CD14-positive monocyte (primary cell): ENCODE data around the gene CAPN11. TPM values are rescaled to one million over a fixed set of nuclear protein-coding genes. Genes with fewer than 3 reads are reported as not detected.

Experiments
- DNase-seq, 3 donors: peaks; one replicate each; pipeline ENCODE4 v3.0.0-alpha.2; 2011 to 2022
- H2AFZ ChIP-seq: 2 replicates; pipeline ENCODE4 v1.6.0; 2012; ENCODE audit warnings: mild to moderate bottlenecking, low read depth, low read length, inconsistent platforms; ENCODE audit not compliant: insufficient read depth, poor library complexity, severe bottlenecking
- H3K27ac ChIP-seq, 2 donors: 1 replicate in 1 of 2; 2 replicates in 1 of 2; pipeline ENCODE4 v1.5.1; 2012 to 2013; ENCODE audit warnings: low read length in 2 of 2, control low read depth in 1 of 2, inconsistent platforms in 1 of 2, low read depth in 1 of 2, mild to moderate bottlenecking in 1 of 2
- H3K27me3 ChIP-seq, 2 donors: one replicate each; pipeline versions ENCODE4 v1.6.0 to v1.6.1; 2011 to 2013; ENCODE audit warnings: low read length in 2 of 2; ENCODE audit not compliant: control insufficient read depth in 2 of 2, insufficient read depth in 2 of 2
- H3K36me3 ChIP-seq, 2 donors: replicated peaks in 1 of 2; 1 replicate in 1 of 2; 2 replicates in 1 of 2; pipeline versions ENCODE4 v1.5.1 to v1.6.1; 2012 to 2013; ENCODE audit warnings: low read length in 2 of 2, control low read depth in 1 of 2, inconsistent platforms in 1 of 2, mild to moderate bottlenecking in 1 of 2; ENCODE audit not compliant: insufficient read depth in 2 of 2, control insufficient read depth in 1 of 2
- H3K4me1 ChIP-seq, 2 donors: 1 replicate in 1 of 2; 2 replicates in 1 of 2; pipeline versions ENCODE4 v1.5.1 to v1.6.1; 2012 to 2013; ENCODE audit warnings: low read length in 2 of 2, control low read depth in 1 of 2, inconsistent platforms in 1 of 2, mild to moderate bottlenecking in 1 of 2, moderate library complexity in 1 of 2; ENCODE audit not compliant: insufficient read depth in 2 of 2, control insufficient read depth in 1 of 2
- H3K4me2 ChIP-seq: replicated peaks from 2 replicates; pipeline ENCODE3; 2012; ENCODE audit warnings: low read length, moderate library complexity, mild to moderate bottlenecking; ENCODE audit not compliant: poor library complexity, severe bottlenecking; ENCODE audit errors: extremely low read depth
- H3K4me3 ChIP-seq, 3 experiments: fragments of 200-600 bp in 1 of 3; sonication (generic) in 1 of 3; replicated peaks in 1 of 3; 1 replicate in 2 of 3; 2 replicates in 1 of 3; pipeline ENCODE4 v1.5.1; 2011 to 2013; ENCODE audit warnings: low read length in 3 of 3, mild to moderate bottlenecking in 3 of 3, control low read depth in 2 of 3, low read depth in 2 of 3, inconsistent platforms in 1 of 3, moderate library complexity in 1 of 3
- H3K79me2 ChIP-seq: 2 replicates; pipeline ENCODE4 v1.6.0; 2012; ENCODE audit warnings: mild to moderate bottlenecking, control low read depth, inconsistent platforms, low read length, moderate library complexity; ENCODE audit not compliant: insufficient read depth
- H3K9ac ChIP-seq: 2 replicates; pipeline ENCODE4 v1.6.0; 2017; ENCODE audit warnings: low read length, mild to moderate bottlenecking; ENCODE audit not compliant: insufficient read depth, poor library complexity, severe bottlenecking
- H3K9me3 ChIP-seq, 2 donors: replicated peaks in 1 of 2; 1 replicate in 1 of 2; 2 replicates in 1 of 2; pipeline versions ENCODE4 v1.5.1 to v1.6.1; 2012 to 2013; ENCODE audit warnings: low read length in 2 of 2, control low read depth in 1 of 2; ENCODE audit not compliant: control insufficient read depth in 1 of 2, insufficient read depth in 1 of 2
- H4K20me1 ChIP-seq: 2 replicates; pipeline ENCODE4 v1.6.0; 2012; ENCODE audit warnings: mild to moderate bottlenecking, low read length, control low read depth, moderate library complexity; ENCODE audit not compliant: insufficient read depth
- H3K27ac Mint-ChIP-seq, 7 donors: one replicate each; pipeline ENCODE4 v1.8.0; 2020; ENCODE audit warnings: mild to moderate bottlenecking in 7 of 7, mixed read lengths in 7 of 7, moderate library complexity in 6 of 7, inconsistent platforms in 2 of 7
- H3K27me3 Mint-ChIP-seq, 3 donors: one replicate each; pipeline ENCODE4 v1.8.0; 2021 to 2022; ENCODE audit warnings: low read depth in 3 of 3, mild to moderate bottlenecking in 3 of 3, mixed read lengths in 3 of 3, moderate library complexity in 3 of 3, inconsistent platforms in 1 of 3
- H3K36me3 Mint-ChIP-seq, 2 donors: one replicate each; pipeline ENCODE4 v1.8.0; 2020; ENCODE audit warnings: mixed read lengths in 2 of 2, inconsistent platforms in 1 of 2, mild to moderate bottlenecking in 1 of 2
- H3K4me1 Mint-ChIP-seq: one replicate; pipeline ENCODE4 v1.8.0; 2020; ENCODE audit warnings: mild to moderate bottlenecking, mixed read lengths
- H3K4me3 Mint-ChIP-seq, 2 donors: one replicate each; pipeline ENCODE4 v1.8.0; 2020; ENCODE audit warnings: mild to moderate bottlenecking in 2 of 2, mixed read lengths in 2 of 2, moderate library complexity in 1 of 2
- H3K9me3 Mint-ChIP-seq, 7 donors: one replicate each; pipeline ENCODE4 v1.8.0; 2020 to 2022; ENCODE audit warnings: mixed read lengths in 7 of 7, mild to moderate bottlenecking in 6 of 7, moderate library complexity in 6 of 7, inconsistent platforms in 2 of 7
- CTCF ChIP-seq: fragments of 200-600 bp; IDR thresholded peaks from one replicate; pipeline ENCODE4 v1.8.0; 2022; ENCODE audit warnings: antibody characterized with exemption, mild to moderate bottlenecking
- WGBS: methylation state at CpG from one replicate; pipeline ENCODE4 v1.1.5; 2013; ENCODE audit warnings: missing lambda C conversion rate; ENCODE audit not compliant: insufficient coverage; 5-methylcytosine and 5-hydroxymethylcytosine counted together
- intact Hi-C, 2 donors: fragments of 100-400 bp; cut with micrococcal nuclease; formaldehyde crosslinking; loops; one replicate each; pipeline versions ENCODE4 v1.15.0 to v1.15.1; 2023
- polyA plus RNA-seq, 3 donors: library from polyadenylated mRNA; depleted of rRNA in 1 of 3; unstranded in 2 of 3; stranded (reverse) in 1 of 3; fragments of 300-500 nt in 2 of 3; fragments of >200 nt in 1 of 3; fragmentation: Illumina TruSeq in 2 of 3; gene quantifications; 1 replicate in 2 of 3; 2 replicates in 1 of 3; pipeline ENCODE4 v1.2.3, GENCODE V29; 2012 to 2021

CAPN11 gene
- polyA plus RNA-seq, 3 donors, result 0.11 TPM; not detected in 2

GRCh38 chr6:44128020-44128917 lies 30.4 kb upstream of the CAPN11 start:
- peak overlapping the region in 1 of 2 donors; percentile 70 for H3K27ac ChIP-seq
- peaks cover 43% of the 10 kb centered on the region for H3K4me1 Mint-ChIP-seq
- intact Hi-C loops, result loop anchor here in 1 of 2 donors (5.0 kb wide), 1 partner anchor 94 kb away; the partner anchor contains the start of gene SLC29A1
- H3K4me2 ChIP-seq, result peak overlapping the region; percentile 100
- peak overlapping the region; percentile 94 for H3K9ac ChIP-seq
- no peaks in the 10 kb centered on the region for H3K36me3 ChIP-seq
- 13% methylated on average over 48 of the region's 49 CpGs for WGBS
- H3K9me3 ChIP-seq, result no peaks in the 10 kb centered on the region
- H2AFZ ChIP-seq, result peak overlapping the region; percentile 91
- peak overlapping the region; percentile 73 to 87 (median 81) for H3K4me3 ChIP-seq
- H3K36me3 Mint-ChIP-seq, result peaks cover 20 to 25% of the 10 kb centered on the region in 2 donors
- peaks cover 0 to 4% of the 10 kb centered on the region in 2 donors for H3K27me3 ChIP-seq
- peak; percentile 21 to 27 (median 24) for DNase-seq
- peak overlapping the region; percentile 82 to 86 for H3K4me3 Mint-ChIP-seq
- no peaks in the 10 kb centered on the region for H3K9me3 Mint-ChIP-seq
- H3K27ac Mint-ChIP-seq, result peak overlapping the region in 2 of 7 donors; percentile 76 to 80
- peaks cover 1 to 7% (median 6%) of the 10 kb centered on the region in 3 donors for H3K27me3 Mint-ChIP-seq
- peaks cover 53% of the 10 kb centered on the region for H4K20me1 ChIP-seq
- TF ChIP-seq CTCF, result peak; percentile 11
- peaks cover 49% of the 10 kb centered on the region for H3K79me2 ChIP-seq
- H3K4me1 ChIP-seq, result peaks cover 19 to 34% of the 10 kb centered on the region in 2 donors

- Mint-ChIP-seq H3K27me3 (peaks cover 1 to 7% (median 6%) of the 10 kb centered on the region in 3 donors), H3K4me1 (peaks cover 30% of the 10 kb centered on the region), H3K36me3 (peaks cover 18 to 20% of the 10 kb centered on the region in 2 donors), H3K27ac (peak overlapping the region in 1 of 7 donors; percentile 22), H3K9me3 (no peaks in the 10 kb centered on the region), H3K4me3 (no peak overlapping the region)
- H3K4me3 ChIP-seq, result no peak overlapping the region
- H3K4me2 ChIP-seq, result no peak overlapping the region
- H3K27me3 ChIP-seq, result peaks cover 0 to 4% of the 10 kb centered on the region in 2 donors
- no peak overlapping the region for H2AFZ ChIP-seq
- no peaks in the 10 kb centered on the region for H3K9me3 ChIP-seq
- H3K4me1 ChIP-seq, result peaks cover 18 to 27% of the 10 kb centered on the region in 2 donors
- intact Hi-C loops, result loop anchor here in 1 of 2 donors (5.0 kb wide), 1 partner anchor 92 kb away; the partner anchor contains the start of gene SLC29A1
- H3K27ac ChIP-seq, result no peak overlapping the region
- H4K20me1 ChIP-seq, result peaks cover 50% of the 10 kb centered on the region
- no peak for DNase-seq
- TF ChIP-seq CTCF, result no peak
- H3K79me2 ChIP-seq, result peaks cover 33% of the 10 kb centered on the region
- H3K36me3 ChIP-seq, result peaks cover under 1 to 6% of the 10 kb centered on the region in 2 donors
- no peak overlapping the region for H3K9ac ChIP-seq
- 83% methylated on average over 2 of the region's 2 CpGs for WGBS
Observed at GRCh38 chr6:44129841-44130322, 28.7 kb upstream of the CAPN11 start.
